C4-2B (cell line): ENCODE measurements around the gene SCN4A.

Source experiments
- CTCF ChIP-seq: fragments of 450-650 bp; conservative IDR thresholded peaks from 2 replicates; pipeline ENCODE4 v1.5.1; 2017; ENCODE audit warnings: mild to moderate bottlenecking
- ZFX ChIP-seq: fragments of 450-650 bp; IDR thresholded peaks from 2 replicates; pipeline ENCODE4 v1.6.1; 2017

- TF ChIP-seq CTCF = no peak
- no peak for TF ChIP-seq ZFX
Observed at GRCh38 chr17:63947711-63948330, 24.9 kb downstream of the SCN4A start.
